DND-41 (cell line): ENCODE results near the gene CIT.

Source experiments
- EZH2 ChIP-seq: IDR thresholded peaks from 3 replicates; pipeline ENCODE4 v1.6.1; 2012; ENCODE audit warnings: borderline replicate concordance, low read depth, mild to moderate bottlenecking, moderate library complexity, low read length, inconsistent platforms; ENCODE audit not compliant: severe bottlenecking
- TF ChIP-seq, protein P1 (sequence below): IDR thresholded peaks from 2 replicates; pipeline ENCODE4 v1.5.1; 2012; ENCODE audit warnings: borderline replicate concordance, low read length, moderate library complexity, mild to moderate bottlenecking; ENCODE audit not compliant: poor library complexity, severe bottlenecking; ENCODE audit errors: extremely low read depth

DNA sequence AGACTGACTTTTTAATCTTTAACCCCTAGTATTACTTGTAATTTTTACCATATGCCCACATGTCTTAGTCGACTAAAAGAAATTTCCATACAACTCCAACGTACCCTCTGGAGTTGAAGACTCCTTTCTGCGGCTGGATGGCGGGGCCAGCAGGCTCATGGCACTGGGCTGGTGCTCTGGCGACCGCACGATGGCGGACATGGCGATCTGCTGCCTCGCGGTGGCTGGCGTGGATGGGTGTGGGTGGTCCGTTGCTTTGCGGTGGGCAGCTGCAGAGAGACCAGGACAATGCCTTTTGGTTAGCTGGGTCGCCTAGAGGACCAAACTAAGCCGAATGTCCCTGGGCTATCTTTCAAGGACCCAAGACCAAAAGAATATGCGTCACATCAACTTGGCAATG, 159.0 kb downstream of the CIT start:
- TF ChIP-seq, protein P1, sequence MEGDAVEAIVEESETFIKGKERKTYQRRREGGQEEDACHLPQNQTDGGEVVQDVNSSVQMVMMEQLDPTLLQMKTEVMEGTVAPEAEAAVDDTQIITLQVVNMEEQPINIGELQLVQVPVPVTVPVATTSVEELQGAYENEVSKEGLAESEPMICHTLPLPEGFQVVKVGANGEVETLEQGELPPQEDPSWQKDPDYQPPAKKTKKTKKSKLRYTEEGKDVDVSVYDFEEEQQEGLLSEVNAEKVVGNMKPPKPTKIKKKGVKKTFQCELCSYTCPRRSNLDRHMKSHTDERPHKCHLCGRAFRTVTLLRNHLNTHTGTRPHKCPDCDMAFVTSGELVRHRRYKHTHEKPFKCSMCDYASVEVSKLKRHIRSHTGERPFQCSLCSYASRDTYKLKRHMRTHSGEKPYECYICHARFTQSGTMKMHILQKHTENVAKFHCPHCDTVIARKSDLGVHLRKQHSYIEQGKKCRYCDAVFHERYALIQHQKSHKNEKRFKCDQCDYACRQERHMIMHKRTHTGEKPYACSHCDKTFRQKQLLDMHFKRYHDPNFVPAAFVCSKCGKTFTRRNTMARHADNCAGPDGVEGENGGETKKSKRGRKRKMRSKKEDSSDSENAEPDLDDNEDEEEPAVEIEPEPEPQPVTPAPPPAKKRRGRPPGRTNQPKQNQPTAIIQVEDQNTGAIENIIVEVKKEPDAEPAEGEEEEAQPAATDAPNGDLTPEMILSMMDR, result no peak
- no peak for TF ChIP-seq EZH2
